ENCODE results near the gene PLCG2. TPM values are rescaled to one million over a fixed set of nuclear protein-coding genes. Genes with fewer than 3 reads are reported as not detected.

Gene PLCG2
- total RNA-seq, 2 experiments from 2014 or later: 196 to 485 TPM

DNA sequence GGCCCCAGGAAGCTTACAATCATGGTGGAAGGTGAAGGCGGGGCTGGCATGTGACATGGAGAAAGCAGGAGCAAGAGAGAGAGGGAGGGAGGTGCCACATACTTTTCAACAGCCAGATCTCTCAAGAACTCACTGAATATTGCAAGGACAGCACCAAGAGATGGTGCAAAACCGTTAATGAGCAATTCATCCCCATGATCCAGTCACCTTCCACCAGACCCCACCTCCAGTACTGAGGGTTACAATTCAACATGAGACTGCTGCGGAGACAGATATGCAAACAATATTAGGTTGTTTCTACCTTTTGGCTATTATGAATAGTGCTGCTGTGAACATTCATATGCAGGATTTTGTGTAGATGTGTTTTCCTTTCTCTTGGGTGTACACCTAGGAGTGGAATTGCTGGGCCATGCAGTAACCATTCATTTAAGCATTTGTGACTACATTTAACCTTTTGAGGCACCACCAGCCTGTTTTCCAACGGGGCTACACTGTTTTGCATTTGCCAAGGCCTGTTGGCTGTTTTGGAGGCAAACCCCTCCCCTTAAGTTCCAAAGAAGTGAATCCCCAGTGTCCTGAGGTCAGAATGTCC is 28.8 kb downstream of the PLCG2 start:
- 0 out of 2 replicates have a peak, but pooled peaks cover 6% of the 10 kb centered on the region for H3K9me3 ChIP-seq (ENCODE audit: low read length)
- peaks cover 88% of the 10 kb centered on the region for H3K79me2 ChIP-seq (ENCODE audit: insufficient read depth, low read depth, low read length)
- peak overlapping the region; percentile 67 for H3K4me2 ChIP-seq (ENCODE audit: low read length)
- H3K36me3 ChIP-seq (ENCODE audit: insufficient read depth, low read length): peaks cover 68% of the 10 kb centered on the region
- H3K9me2 ChIP-seq (ENCODE audit: insufficient read depth, low read length): no peaks in the 10 kb centered on the region
- ChIA-PET CTCF (ENCODE audit: unreplicated experiment) (interaction anchor here (0.6 to 2.0 kb wide), 3 partner anchors 10 to 135 kb away, joined by 3 to 5 read pairs (median 3); no protein-coding TSS in a partner anchor), POLR2A (interaction anchor here (0.6 to 4.0 kb wide), 15 partner anchors 9 to 69 kb away, joined by 3 to 63 read pairs (median 4); no protein-coding TSS in a partner anchor)
- DNase-seq (ENCODE audit: low spot score): no peak
- peaks cover 92% of the 10 kb centered on the region for H3K4me1 ChIP-seq (ENCODE audit: insufficient read depth, low read length, poor library complexity, severe bottlenecking)
- peak overlapping the region; percentile 26 for H3K4me3 ChIP-seq (ENCODE audit: low read depth, low read length, poor library complexity, severe bottlenecking)
- intact Hi-C loops (cut with micrococcal nuclease; ENCODE audit: unreplicated experiment): no loop called here
- peak overlapping the region; percentile 95 for H3K27ac ChIP-seq (ENCODE audit: low read depth, low read length, poor library complexity, severe bottlenecking)
- TF ChIP-seq EZH2phosphoT487 (IDR thresholded peaks at IDR 0.05; ENCODE audit: borderline replicate concordance, low read depth, low read length) (no peak), CTCF (conservative IDR thresholded peaks at IDR 0.05; ENCODE audit: low read length) (no peak)
- H4K20me1 ChIP-seq (ENCODE audit: insufficient read depth, low read length): no peaks in the 10 kb centered on the region
- H2AFZ ChIP-seq (ENCODE audit: low read length): no peak overlapping the region
- BruUV-seq (replicated peaks): no TSS peak

DNA sequence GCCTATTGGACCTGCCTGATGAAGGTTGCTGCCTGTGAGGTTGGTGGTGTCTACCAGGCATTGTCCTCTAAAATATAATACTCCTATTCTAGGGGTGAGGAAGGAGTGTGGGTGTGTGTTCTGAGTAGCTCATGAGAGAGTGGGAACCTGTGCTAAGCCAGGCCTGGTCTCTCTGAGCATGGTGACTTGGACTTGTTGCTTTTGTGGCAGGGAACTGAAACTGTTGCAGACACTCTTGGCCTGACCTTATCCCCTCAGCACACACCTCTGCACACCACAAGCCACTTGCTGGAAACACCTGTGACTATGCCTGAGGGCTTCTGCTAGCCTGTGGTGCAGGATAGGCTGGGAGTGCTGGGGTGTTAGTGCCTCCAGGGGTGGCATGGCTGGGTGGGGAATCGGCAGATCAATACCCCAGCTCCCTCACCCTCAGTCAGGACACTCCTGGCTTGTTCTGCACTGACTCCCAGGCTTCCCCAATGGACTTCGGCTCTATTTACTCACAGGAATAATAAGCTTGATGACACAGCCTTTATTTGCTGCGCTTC is 29.9 kb downstream of the PLCG2 start:
- CTCF ChIA-PET (ENCODE audit: unreplicated experiment): interaction anchor here (0.6 to 2.0 kb wide), 4 partner anchors 9 to 55 kb away, joined by 3 to 10 read pairs (median 4); no protein-coding TSS in a partner anchor
- H3K9me3 ChIP-seq (ENCODE audit: low read length): no peaks in the 10 kb centered on the region
- intact Hi-C loops (cut with micrococcal nuclease; ENCODE audit: unreplicated experiment): loop anchor here (1.0 kb wide), 3 partner anchors 8 to 12 kb away; no protein-coding TSS in a partner anchor

More for the DNA sequence above, 29.9 kb downstream of the PLCG2 start:
- peaks cover 92% of the 10 kb centered on the region for H3K4me1 ChIP-seq (ENCODE audit: insufficient read depth, low read length, poor library complexity, severe bottlenecking)
- peak; percentile 95 for DNase-seq (ENCODE audit: low spot score)
- no peaks in the 10 kb centered on the region for H4K20me1 ChIP-seq (ENCODE audit: insufficient read depth, low read length)
- H3K79me2 ChIP-seq (ENCODE audit: insufficient read depth, low read depth, low read length): peaks cover 88% of the 10 kb centered on the region
- no peak for TF ChIP-seq CTCF (conservative IDR thresholded peaks at IDR 0.05; ENCODE audit: low read length)
- no peak for TF ChIP-seq EZH2phosphoT487 (IDR thresholded peaks at IDR 0.05; ENCODE audit: borderline replicate concordance, low read depth, low read length)
- peak overlapping the region; percentile 95 for H3K27ac ChIP-seq (ENCODE audit: low read depth, low read length, poor library complexity, severe bottlenecking)
- POLR2A ChIA-PET: interaction anchor here (0.5 to 2.7 kb wide), 15 partner anchors 9 to 76 kb away, joined by 3 to 22 read pairs (median 4); no protein-coding TSS in a partner anchor
- H3K4me2 ChIP-seq (ENCODE audit: low read length): peak overlapping the region; percentile 68
- H3K4me3 ChIP-seq (ENCODE audit: low read depth, low read length, poor library complexity, severe bottlenecking): peak overlapping the region; percentile 50
- no TSS peak for BruUV-seq (replicated peaks)
- no peak overlapping the region for H2AFZ ChIP-seq (ENCODE audit: low read length)
- H3K36me3 ChIP-seq (ENCODE audit: insufficient read depth, low read length): peaks cover 56% of the 10 kb centered on the region
- no peaks in the 10 kb centered on the region for H3K9me2 ChIP-seq (ENCODE audit: insufficient read depth, low read length)

Data from OCI-LY7 (cell line).